Coronary artery (tissue), 2 donors: ENCODE results near the gene TMEM115.

Experiments
- DNase-seq: peaks from one replicate; pipeline ENCODE4 v3.0.0-alpha.2; 2017; ENCODE audit warnings: low spot score
- H3K27ac ChIP-seq, 2 donors: fragments of 200-600 bp; sonication (generic); one replicate each; pipeline ENCODE4 v1.5.1; 2016 to 2019
- H3K4me3 ChIP-seq: fragments of 200-600 bp; sonication (generic); 2 replicates; pipeline ENCODE4 v1.5.1; 2016; ENCODE audit warnings: mild to moderate bottlenecking, moderate library complexity
- TF ChIP-seq, protein P1 (sequence below): fragments of 200-600 bp; sonication (generic); IDR thresholded peaks from one replicate; pipeline ENCODE4 v1.5.1; 2019; ENCODE audit warnings: antibody characterized with exemption

TMEM115 gene

GRCh38 chr3:50370594-50370993 is 11.3 kb upstream of the TMEM115 start:
- no peak for DNase-seq
- Histone ChIP-seq H3K4me3 (no peak overlapping the region), H3K27ac (no peak overlapping the region)
- TF ChIP-seq, protein P1, sequence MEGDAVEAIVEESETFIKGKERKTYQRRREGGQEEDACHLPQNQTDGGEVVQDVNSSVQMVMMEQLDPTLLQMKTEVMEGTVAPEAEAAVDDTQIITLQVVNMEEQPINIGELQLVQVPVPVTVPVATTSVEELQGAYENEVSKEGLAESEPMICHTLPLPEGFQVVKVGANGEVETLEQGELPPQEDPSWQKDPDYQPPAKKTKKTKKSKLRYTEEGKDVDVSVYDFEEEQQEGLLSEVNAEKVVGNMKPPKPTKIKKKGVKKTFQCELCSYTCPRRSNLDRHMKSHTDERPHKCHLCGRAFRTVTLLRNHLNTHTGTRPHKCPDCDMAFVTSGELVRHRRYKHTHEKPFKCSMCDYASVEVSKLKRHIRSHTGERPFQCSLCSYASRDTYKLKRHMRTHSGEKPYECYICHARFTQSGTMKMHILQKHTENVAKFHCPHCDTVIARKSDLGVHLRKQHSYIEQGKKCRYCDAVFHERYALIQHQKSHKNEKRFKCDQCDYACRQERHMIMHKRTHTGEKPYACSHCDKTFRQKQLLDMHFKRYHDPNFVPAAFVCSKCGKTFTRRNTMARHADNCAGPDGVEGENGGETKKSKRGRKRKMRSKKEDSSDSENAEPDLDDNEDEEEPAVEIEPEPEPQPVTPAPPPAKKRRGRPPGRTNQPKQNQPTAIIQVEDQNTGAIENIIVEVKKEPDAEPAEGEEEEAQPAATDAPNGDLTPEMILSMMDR = no peak

- TF ChIP-seq, protein P1 = no peak
- no peak overlapping the region for H3K4me3 ChIP-seq
- H3K27ac ChIP-seq = no peak overlapping the region
- DNase-seq = no peak
Measured at GRCh38 chr3:50369012-50369670, 9.8 kb upstream of the TMEM115 start.

DNA sequence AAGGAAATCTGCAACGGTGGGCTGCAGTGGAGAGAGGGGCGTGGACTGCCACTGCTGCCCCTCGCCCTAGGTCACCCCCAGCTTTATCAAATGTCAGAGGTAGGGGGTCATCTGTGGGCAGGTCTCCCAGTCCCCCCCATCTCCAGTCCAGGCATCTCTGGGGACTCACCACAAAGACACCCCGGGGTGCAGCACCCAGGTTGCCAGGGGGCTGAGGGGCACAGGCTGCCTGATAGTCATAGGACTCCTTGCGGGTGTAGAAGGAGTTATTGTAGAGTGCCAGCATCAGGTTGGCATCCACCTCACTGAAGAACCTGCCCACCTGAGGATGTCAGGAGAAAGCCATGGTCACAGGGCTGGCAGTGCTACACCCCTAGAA is 6.5 kb upstream of the TMEM115 start:
- no peak overlapping the region for H3K4me3 ChIP-seq
- TF ChIP-seq, protein P1 = no peak
- no peak for DNase-seq
- H3K27ac ChIP-seq = no peak overlapping the region

DNA sequence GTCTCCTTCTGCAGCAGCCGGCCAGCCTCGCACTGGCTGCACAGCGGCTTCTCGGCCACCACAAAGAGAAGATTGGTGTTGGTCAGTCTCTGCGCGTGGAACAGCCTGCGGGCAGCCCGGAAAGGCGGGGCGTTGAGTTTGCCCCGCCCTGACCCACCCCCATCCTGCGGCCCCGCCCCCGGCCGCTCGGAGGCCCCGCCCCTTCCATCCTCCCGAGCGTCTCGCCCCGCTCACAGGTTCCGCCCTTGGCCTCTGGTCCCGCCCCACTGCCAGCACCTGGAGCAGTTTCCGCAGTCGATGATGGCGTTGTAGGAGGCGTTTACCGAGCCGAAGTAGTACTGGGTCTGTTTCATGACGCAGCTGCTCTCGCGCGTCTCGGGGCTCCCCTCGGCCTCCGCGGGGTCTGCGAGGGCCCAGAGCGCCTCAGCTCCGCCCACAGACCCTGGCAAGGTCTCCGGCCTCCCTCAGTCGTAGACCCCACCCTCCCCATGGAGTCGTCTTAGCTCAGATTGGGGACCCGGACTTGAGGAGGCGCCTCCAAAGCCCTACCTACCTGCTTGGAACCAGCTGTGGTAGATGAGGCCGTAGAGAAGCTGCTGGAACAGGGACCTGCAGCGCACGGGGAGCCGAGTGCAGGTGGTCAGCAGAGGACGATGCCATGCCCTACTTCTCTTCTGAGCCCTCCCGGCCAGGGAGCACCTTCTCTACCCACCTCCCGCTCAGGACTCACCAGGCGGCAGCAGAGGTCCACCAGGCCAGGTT is 5.9 kb upstream of the TMEM115 start:
- TF ChIP-seq, protein P1 = no peak
- Histone ChIP-seq H3K27ac (peak overlapping the region in 1 of 2 donors; percentile 43), H3K4me3 (peak overlapping the region; percentile 73)
- DNase-seq = peak; percentile 85

GRCh38 chr3:50364573-50365079 is 5.3 kb upstream of the TMEM115 start:
- Histone ChIP-seq H3K4me3 (peak overlapping the region; percentile 73), H3K27ac (peak overlapping the region in 1 of 2 donors; percentile 43)
- TF ChIP-seq, protein P1 = no peak
- DNase-seq = no peak

DNA sequence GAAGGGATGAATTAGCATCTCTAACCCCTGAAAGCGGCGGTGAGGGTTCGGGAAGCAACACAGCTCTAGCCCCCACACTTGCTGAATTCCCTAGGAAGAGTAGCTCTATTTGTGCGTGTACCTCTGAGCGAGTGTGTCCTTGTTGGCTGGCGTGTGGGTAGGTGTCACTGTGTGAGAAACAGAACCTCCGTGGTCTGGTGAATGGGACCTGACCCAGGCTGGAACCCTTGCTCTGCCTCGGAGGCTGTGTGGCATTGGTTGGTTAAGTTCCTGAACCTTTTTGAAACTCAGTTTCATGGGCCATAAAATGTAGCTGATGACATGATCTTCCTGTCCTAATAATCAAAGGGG is 414 bp upstream of the TMEM115 start:
- peak overlapping the region in 1 of 2 donors; percentile 38 for H3K27ac ChIP-seq
- H3K4me3 ChIP-seq = peak overlapping the region; percentile 80
- DNase-seq = no peak
- TF ChIP-seq, protein P1 = no peak
